T-helper 2 cell (primary cell): Measurements from ENCODE around the gene FBXL17.
"Not testable (repeated sequence)": the region's sequence is repeated elsewhere in the genome, so short reads cannot be mapped to it uniquely, and the experiment has no call there.

Experiments used
- DNase-seq, 5 experiments: peaks; one replicate each; pipeline versions ENCODE4 v3.0.0 to v3.0.0-alpha.2; 2012 to 2022

The FBXL17 gene

GRCh38 chr5:108238936-108239887 lies 142.7 kb downstream of the FBXL17 start:
- DNase-seq, result no peak

- no peak for DNase-seq
Measured at GRCh38 chr5:108238461-108238860, 143.4 kb downstream of the FBXL17 start.

GRCh38 chr5:108233617-108234155 lies 148.2 kb downstream of the FBXL17 start:
- DNase-seq, result no peak

DNA sequence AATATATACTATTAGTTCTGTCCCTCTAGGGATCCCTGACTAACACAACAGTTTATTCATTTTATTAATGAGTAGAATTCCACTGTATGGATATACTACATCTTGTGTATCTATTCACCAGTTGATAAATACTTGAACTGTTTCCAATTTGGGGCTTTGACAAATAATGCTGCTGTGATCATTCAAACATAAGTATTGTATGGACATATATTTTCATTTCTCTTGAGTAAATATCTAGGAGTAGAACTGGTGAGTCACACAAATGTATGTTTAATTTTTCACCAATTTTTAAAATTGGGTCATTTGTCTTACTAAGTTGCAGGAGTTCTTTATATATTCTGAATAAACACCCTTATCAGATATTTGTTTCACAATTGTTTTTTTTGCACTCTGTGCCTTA lies 149.1 kb downstream of the FBXL17 start:
- DNase-seq, result no peak

- DNase-seq, result no peak
Measured at GRCh38 chr5:108222011-108222410, 159.9 kb downstream of the FBXL17 start.

- no peak for DNase-seq
Measured at GRCh38 chr5:108220834-108221233, 161.1 kb downstream of the FBXL17 start.

- no peak for DNase-seq
Measured at GRCh38 chr5:108216890-108217289, 165.0 kb downstream of the FBXL17 start.

- no peak for DNase-seq
Measured at GRCh38 chr5:108214857-108215256, 167.0 kb downstream of the FBXL17 start.

DNA sequence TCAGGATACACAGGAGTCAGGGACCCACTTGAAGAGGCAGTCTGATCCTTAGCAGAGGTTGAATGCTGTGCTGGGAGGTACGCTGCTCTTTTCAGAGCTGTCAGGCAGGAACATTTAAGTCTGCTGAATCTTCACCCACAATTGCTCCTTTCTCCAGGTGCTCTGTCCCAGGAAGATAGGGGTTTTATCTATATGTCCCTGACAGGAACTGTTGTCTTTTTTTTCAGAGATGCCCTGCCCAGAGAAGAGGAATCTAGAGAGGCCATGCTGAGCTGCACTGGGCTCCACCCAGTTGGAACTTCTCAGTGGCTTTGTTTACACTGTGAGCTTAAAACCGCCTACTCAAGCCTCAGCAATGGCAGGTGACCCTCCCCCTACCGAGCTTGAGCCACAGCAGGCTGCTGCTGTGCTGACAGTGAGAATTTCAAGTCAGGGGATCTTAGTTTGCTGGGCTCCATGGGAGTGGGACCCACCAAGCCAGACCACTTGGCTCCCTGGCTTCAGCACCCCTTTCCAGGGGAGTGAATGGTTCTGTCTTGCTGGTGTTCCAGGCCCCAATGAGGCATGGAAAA lies 169.0 kb downstream of the FBXL17 start:
- no peak for DNase-seq

GRCh38 chr5:108206707-108207106 lies 175.2 kb downstream of the FBXL17 start:
- DNase-seq, result no peak

DNA sequence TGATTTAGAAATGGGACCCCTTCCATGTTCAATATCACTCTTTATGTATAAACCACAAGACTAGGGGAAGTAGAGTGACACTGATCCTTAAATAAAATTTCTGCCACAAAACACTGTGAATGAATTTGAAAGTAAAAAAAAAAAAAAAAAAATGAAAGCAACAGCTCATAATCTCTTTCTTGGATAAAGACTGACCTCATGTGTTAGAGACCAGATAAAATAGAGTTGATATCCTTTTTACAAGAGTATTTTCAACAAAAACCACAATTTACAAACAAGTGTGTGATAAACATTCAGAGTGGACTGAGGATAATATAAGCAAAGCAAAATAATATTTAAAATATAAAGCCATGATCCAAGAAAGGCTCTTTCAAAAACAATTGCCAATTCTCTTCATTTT lies 180.2 kb downstream of the FBXL17 start:
- DNase-seq, result no peak

DNA sequence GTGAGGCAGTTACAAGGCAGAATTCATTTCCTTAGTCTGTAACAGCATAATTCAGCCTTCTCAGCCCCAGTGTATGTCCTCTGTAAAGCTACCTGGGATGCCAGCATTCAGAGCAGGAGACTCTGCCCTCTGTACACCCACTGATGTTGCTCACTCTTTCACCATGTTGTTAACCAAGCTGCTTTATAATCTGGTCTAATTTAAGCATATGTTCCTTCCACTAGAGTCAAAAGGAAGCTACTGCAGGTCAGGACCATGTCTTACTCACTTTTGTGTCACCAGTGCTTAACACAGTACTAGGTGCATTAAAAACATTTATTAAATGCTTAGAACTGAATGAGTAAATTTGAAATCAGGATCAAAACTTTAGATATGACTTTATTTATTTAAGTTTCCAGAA lies 185.6 kb downstream of the FBXL17 start:
- DNase-seq, result no peak

DNA sequence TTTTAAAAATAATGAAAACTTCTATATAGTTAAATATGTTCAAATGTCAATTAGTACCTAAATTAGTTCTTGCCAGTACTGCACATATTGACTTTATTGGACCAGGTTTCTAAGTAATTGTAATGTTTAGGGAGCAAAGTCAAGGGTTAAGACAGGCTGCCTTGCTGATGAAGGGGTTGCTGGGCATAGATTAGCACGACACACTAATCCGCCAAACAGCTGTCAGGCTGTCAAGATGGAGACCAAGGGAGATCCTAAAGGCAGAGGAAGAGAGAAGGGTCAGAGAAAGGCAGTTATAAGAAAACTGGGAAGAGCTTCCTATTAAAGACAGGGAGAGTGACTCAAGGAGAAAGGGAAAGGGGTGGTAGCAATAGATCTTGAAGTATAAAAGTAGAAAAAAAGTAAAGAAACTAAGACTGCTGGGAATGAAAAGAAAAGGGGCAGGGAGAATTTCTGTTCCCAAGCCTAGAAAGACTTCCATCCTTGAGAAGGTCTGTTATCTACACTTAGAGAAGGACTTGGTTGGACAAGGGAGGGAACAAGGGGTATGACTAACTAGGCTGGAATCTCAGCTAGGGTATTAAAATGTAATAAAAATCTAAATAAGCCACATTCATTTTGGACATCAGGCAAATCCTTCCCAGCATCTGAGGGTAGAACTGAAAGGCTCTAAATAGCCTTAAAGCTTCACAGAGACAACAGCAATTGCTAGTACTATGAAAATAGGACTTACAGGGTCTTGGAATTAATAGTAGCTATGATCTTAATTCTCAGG lies 188.7 kb downstream of the FBXL17 start:
- no peak for DNase-seq

GRCh38 chr5:108184940-108185339 lies 197.0 kb downstream of the FBXL17 start:
- DNase-seq, result no peak

GRCh38 chr5:108181975-108182374 lies 199.9 kb downstream of the FBXL17 start:
- no peak for DNase-seq

DNA sequence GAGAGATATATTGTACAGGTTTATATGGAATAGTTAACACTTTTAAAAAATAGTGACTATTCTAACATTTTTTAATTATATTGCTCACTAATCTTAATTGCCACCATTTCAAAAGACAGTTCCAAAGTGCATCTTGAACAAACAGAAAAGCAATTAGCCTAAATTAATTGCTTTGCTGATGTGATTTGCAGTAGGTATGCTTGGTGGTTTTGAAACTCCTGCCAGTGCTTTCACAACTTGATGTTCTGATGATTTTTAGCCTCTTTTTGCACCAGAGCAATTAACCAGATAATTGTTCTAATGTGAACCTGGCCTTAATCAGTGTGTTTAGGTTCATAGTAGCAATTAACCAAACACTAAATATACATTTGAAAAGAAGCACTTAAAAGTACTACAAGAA lies 207.6 kb downstream of the FBXL17 start:
- no peak for DNase-seq

- DNase-seq, result no peak
Measured at GRCh38 chr5:108171759-108172158, 210.1 kb downstream of the FBXL17 start.

DNA sequence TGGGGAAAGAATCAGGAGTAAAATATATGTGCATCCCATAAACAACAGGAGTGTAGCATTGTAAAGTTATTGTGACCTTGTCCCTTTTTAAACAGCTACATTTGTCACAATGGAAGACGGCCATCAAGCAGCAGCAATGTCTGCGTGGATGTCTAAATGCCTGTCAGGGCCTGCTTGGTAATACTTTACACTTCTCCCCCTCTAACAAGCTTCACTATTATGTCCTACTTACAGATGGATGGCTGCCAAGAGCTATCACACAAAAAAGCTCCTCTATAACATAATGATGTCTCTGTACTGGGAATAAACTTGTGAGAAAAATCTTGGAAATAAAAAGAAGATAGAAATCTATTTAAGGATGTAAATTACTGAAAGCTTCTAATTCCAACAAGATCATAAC lies 213.0 kb downstream of the FBXL17 start:
- no peak for DNase-seq

DNA sequence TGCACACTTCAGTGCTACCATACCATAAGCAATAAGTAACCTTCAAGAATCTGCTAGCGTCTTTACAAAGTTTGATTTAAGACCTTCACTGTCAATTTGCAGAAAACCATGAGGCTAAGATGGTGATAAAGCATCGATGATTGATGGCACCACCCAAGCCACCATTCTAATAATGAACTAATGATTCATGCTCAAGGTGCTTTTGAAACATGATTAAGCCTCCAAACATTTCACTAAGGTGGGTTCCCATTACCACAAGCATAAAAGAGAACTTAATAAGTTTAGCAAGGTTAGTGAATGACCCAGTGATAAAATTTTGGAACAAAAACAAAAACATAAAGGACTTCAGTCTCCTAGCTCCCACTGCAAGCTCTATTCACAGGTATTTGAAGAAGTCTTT lies 214.7 kb downstream of the FBXL17 start:
- no peak for DNase-seq

GRCh38 chr5:108164574-108164973 lies 217.3 kb downstream of the FBXL17 start:
- DNase-seq, result no peak

GRCh38 chr5:108152854-108153253 lies 229.0 kb downstream of the FBXL17 start:
- not testable (repeated sequence) for DNase-seq

DNA sequence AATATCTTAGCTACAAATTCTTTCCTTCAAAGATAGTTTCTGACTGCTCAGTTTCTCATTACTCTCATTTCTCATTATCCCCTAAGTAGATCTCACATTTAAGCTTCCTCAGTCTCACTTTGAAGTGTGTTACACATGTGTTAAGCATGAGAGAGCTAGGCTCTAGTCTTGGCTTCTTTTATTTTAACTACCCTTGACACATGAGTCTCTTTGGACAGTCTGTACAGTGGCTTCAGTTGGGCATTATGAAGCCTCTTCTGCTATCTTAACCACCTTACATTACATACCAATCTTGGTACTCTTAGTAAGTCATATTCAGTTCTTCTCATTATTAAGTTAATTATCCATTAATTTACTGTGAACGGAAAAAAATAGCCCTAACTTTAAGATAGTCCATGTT lies 232.5 kb downstream of the FBXL17 start:
- DNase-seq, result no peak

DNA sequence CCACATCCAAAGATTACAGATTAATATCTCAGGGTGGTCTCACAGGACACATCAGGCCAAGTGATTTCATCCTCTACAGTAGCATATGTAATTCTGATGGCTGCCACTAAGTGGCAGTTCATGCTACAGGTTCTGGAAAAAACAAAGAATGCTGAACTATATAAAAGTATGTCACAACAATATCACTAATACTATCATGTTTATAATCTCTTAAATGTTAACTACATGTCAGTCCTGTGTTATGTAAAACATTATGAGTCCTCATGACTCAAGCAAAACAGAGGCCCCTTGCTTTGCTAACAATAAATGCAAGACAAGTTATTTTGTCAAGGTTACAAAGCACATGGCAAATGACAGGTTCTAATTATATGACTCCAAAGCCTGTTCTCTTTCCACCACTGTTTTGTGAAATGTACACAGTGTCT lies 233.2 kb downstream of the FBXL17 start:
- DNase-seq, result no peak
